SU-DHL-6 (cell line): ENCODE data around the gene TYRO3.

Experiments
- CTCF ChIP-seq: fragments of 200-600 bp; sonication (generic); IDR thresholded peaks from one replicate; pipeline ENCODE4 v1.5.1; 2017; ENCODE audit warnings: antibody characterized with exemption, mild to moderate bottlenecking, low read length, moderate library complexity; ENCODE audit not compliant: insufficient read depth, poor library complexity, severe bottlenecking
- EZH2phosphoT487 ChIP-seq: fragments of 200-600 bp; sonication (generic), shearing (Covaris generic); conservative IDR thresholded peaks from 2 replicates; pipeline ENCODE4 v1.6.1; 2018; ENCODE audit warnings: mild to moderate bottlenecking, antibody characterized with exemption, low read length, moderate library complexity, mixed read lengths

GRCh38 chr15:41606997-41607396, 48.0 kb downstream of the TYRO3 start:
- no peak for TF ChIP-seq CTCF
- no peak for TF ChIP-seq EZH2phosphoT487
